CD4-positive, alpha-beta T cell (primary cell): Measurements from ENCODE around the gene KRTAP9-2. TPM values are rescaled to one million over a fixed set of nuclear protein-coding genes. Genes with fewer than 3 reads are reported as not detected.
"Not testable (repeated sequence)": the region's sequence is repeated elsewhere in the genome, so short reads cannot be mapped to it uniquely, and the experiment has no call there.

Experiments
- ATAC-seq: fragments of 200-7000 bp; cut with Tn5 transposase; one replicate; pipeline ENCODE4 v1.10.0; 2022; ENCODE audit warnings: mild to moderate bottlenecking; ENCODE audit not compliant: poor library complexity
- CTCF ChIA-PET: fragments of 350-600 bp; sonication (Branson Sonifier 250); formaldehyde crosslinking; loops from one replicate; lab custom pipeline; 2021; ENCODE audit warnings: antibody characterized with exemption, inconsistent platforms; lab: Charles Lee
- POLR2A ChIA-PET: fragments of 350-600 bp; sonication (Branson Sonifier 250); formaldehyde crosslinking; loops from one replicate; lab custom pipeline; 2021; ENCODE audit warnings: antibody characterized with exemption, inconsistent platforms; lab: Charles Lee
- DNase-seq, 14 experiments: peaks; one replicate each; pipeline ENCODE4 v3.0.0-alpha.2; 2013 to 2020; ENCODE audit warnings: mixed read lengths in 2 of 14
- H3K27ac ChIP-seq, 2 donors: one replicate each; pipeline versions ENCODE4 v1.5.1 to v1.7.0; 2013; ENCODE audit warnings: low read length in 2 of 2, low read depth in 1 of 2, mild to moderate bottlenecking in 1 of 2
- H3K27me3 ChIP-seq, 2 experiments: 1 replicate in 1 of 2; 2 replicates in 1 of 2; pipeline versions ENCODE4 v1.6.1 to v1.7.0; 2013; ENCODE audit warnings: low read length in 2 of 2, control low read depth in 1 of 2, mild to moderate bottlenecking in 1 of 2, moderate library complexity in 1 of 2; ENCODE audit not compliant: insufficient read depth in 2 of 2, control insufficient read depth in 1 of 2
- H3K36me3 ChIP-seq: one replicate; pipeline ENCODE4 v1.6.1; 2013; ENCODE audit warnings: low read length, control low read depth; ENCODE audit not compliant: insufficient read depth
- H3K4me1 ChIP-seq: one replicate; pipeline ENCODE4 v1.6.1; 2013; ENCODE audit warnings: low read length, control low read depth; ENCODE audit not compliant: insufficient read depth
- H3K4me3 ChIP-seq: one replicate; pipeline ENCODE4 v1.5.1; 2013; ENCODE audit warnings: mild to moderate bottlenecking, low read length, moderate library complexity
- H3K9me3 ChIP-seq, 2 experiments: 1 replicate in 1 of 2; 2 replicates in 1 of 2; pipeline versions ENCODE4 v1.6.1 to v1.7.0; 2013; ENCODE audit warnings: low read length in 2 of 2, mild to moderate bottlenecking in 2 of 2, control low read depth in 1 of 2, moderate library complexity in 1 of 2; ENCODE audit not compliant: control insufficient read depth in 1 of 2, insufficient read depth in 1 of 2
- H3K27ac Mint-ChIP-seq: one replicate; pipeline ENCODE4 v1.8.0; 2020; ENCODE audit warnings: mixed read lengths
- H3K27me3 Mint-ChIP-seq: one replicate; pipeline ENCODE4 v1.8.0; 2021; ENCODE audit warnings: mixed read lengths
- H3K36me3 Mint-ChIP-seq: one replicate; pipeline ENCODE4 v1.8.0; 2021; ENCODE audit warnings: low read depth, mixed read lengths
- H3K4me1 Mint-ChIP-seq: one replicate; pipeline ENCODE4 v1.8.0; 2021; ENCODE audit warnings: low read depth, mixed read lengths
- H3K4me3 Mint-ChIP-seq: one replicate; pipeline ENCODE4 v1.8.0; 2020; ENCODE audit warnings: mild to moderate bottlenecking, mixed read lengths
- H3K9me3 Mint-ChIP-seq: one replicate; pipeline ENCODE4 v1.8.0; 2020; ENCODE audit warnings: mixed read lengths
- intact Hi-C, 2 experiments: fragments of 100-400 bp; cut with DNase I in 1 of 2; cut with micrococcal nuclease in 1 of 2; formaldehyde crosslinking; loops; one replicate each; pipeline versions ENCODE4 v1.15.1 to v1.9.0; 2023 to 2025; cut with DNase I, micrococcal nuclease
- polyA plus RNA-seq, 2 donors: library from polyadenylated mRNA; unstranded; fragments of 120-200 nt; gene quantifications; one replicate each; pipeline ENCODE4 v1.2.1, GENCODE V29; 2013
- total RNA-seq, 174 experiments: library from RNA in 2 of 174; stranded (reverse) in 2 of 174; gene quantifications; one replicate each; pipeline ENCODE4 v1.2.3 and lab custom pipeline; 2021 to 2026
- TF ChIP-seq, protein P1 (sequence below): fragments of 200-600 bp; IDR thresholded peaks from one replicate; pipeline ENCODE4 v1.8.0; 2022; ENCODE audit warnings: antibody characterized with exemption, mild to moderate bottlenecking

Gene KRTAP9-2, protein sequence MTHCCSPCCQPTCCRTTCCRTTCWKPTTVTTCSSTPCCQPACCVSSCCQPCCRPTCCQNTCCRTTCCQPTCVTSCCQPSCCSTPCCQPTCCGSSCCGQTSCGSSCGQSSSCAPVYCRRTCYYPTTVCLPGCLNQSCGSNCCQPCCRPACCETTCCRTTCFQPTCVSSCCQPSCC
- not detected for total RNA-seq
- not detected for polyA plus RNA-seq (2013, experiment 1 of 2)
- not detected for polyA plus RNA-seq (2013, experiment 2 of 2)
- 0 reads per million in 172 experiments for total RNA-seq (lab: John Stamatoyannopoulos, UW)

DNA sequence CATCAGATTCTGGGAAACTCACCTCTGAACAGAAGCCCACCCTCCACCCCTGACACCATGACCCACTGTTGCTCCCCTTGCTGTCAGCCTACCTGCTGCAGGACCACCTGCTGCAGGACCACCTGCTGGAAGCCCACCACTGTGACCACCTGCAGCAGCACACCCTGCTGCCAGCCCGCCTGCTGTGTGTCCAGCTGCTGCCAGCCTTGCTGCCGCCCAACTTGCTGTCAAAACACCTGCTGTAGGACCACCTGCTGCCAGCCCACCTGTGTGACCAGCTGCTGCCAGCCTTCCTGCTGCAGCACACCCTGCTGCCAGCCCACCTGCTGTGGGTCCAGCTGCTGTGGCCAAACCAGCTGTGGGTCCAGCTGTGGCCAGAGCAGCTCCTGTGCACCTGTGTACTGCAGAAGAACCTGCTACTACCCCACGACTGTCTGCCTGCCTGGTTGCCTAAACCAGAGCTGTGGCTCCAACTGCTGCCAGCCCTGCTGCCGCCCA lies at the start of gene KRTAP9-2:
Gene KRTAP9-2 (plus strand): TSS at position 51 of the 498 bp plus-strand sequence. CDS start 7 bp downstream, at position 58.
- H3K4me3 ChIP-seq, H3K4me1 ChIP-seq, H3K9me3 ChIP-seq, ATAC-seq, H3K27ac ChIP-seq, CTCF ChIA-PET, POLR2A ChIA-PET, intact Hi-C loops, H3K4me3 Mint-ChIP-seq, H3K4me1 Mint-ChIP-seq, H3K36me3 Mint-ChIP-seq, H3K36me3 ChIP-seq, H3K27me3 ChIP-seq, DNase-seq, H3K27ac Mint-ChIP-seq, H3K9me3 Mint-ChIP-seq: not testable (repeated sequence)
- peaks cover 13% of the 10 kb centered on the region for H3K27me3 Mint-ChIP-seq

DNA sequence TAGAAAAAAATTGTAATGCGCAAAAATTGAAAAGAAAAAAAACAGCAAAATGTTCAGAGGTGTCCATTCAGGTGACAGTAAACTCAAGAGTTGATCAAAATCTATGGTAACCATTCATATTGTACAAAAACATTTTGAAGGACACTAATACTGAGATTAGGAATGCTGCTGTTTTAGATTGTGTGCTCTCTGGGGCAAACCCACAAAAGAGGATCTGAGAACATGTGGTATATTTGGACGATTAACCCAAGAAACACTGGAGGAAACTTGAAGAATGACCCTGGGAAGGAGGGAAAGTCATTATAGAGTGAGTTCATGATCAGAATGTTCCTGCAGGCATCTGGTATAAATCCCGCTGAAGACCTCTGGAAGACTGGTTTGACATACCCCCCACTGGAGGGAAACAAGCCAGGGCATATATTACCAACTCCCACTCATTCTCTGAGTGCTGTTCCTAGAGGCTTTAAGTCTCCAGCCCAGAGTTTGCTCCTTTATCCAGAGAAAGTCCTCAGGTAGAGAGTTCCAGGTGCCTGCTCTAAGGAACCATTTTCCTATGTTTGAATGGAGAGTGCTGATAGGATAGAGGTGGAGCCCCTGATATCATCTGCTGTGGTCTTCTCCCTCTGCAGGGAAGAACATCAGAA lies 49.6 kb upstream of the KRTAP9-2 start:
- DNase-seq (no peak), ATAC-seq (no peak)
- H3K4me1 ChIP-seq = no peaks in the 10 kb centered on the region
- H3K4me3 ChIP-seq = no peak overlapping the region
- no peak overlapping the region for H3K27ac Mint-ChIP-seq
- H3K36me3 ChIP-seq = no peaks in the 10 kb centered on the region
- H3K4me3 Mint-ChIP-seq = no peak overlapping the region
- no peaks in the 10 kb centered on the region for H3K4me1 Mint-ChIP-seq
- ChIA-PET POLR2A (no interaction called here), CTCF (no interaction called here)
- no peaks in the 10 kb centered on the region for H3K36me3 Mint-ChIP-seq
- TF ChIP-seq, protein P1, sequence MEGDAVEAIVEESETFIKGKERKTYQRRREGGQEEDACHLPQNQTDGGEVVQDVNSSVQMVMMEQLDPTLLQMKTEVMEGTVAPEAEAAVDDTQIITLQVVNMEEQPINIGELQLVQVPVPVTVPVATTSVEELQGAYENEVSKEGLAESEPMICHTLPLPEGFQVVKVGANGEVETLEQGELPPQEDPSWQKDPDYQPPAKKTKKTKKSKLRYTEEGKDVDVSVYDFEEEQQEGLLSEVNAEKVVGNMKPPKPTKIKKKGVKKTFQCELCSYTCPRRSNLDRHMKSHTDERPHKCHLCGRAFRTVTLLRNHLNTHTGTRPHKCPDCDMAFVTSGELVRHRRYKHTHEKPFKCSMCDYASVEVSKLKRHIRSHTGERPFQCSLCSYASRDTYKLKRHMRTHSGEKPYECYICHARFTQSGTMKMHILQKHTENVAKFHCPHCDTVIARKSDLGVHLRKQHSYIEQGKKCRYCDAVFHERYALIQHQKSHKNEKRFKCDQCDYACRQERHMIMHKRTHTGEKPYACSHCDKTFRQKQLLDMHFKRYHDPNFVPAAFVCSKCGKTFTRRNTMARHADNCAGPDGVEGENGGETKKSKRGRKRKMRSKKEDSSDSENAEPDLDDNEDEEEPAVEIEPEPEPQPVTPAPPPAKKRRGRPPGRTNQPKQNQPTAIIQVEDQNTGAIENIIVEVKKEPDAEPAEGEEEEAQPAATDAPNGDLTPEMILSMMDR = no peak
- no peaks in the 10 kb centered on the region for H3K27me3 ChIP-seq
- no peaks in the 10 kb centered on the region for H3K9me3 Mint-ChIP-seq
- H3K27ac ChIP-seq = no peak overlapping the region
- H3K9me3 ChIP-seq = no peaks in the 10 kb centered on the region
- intact Hi-C loops = no loop called here
- H3K27me3 Mint-ChIP-seq = no peaks in the 10 kb centered on the region

DNA sequence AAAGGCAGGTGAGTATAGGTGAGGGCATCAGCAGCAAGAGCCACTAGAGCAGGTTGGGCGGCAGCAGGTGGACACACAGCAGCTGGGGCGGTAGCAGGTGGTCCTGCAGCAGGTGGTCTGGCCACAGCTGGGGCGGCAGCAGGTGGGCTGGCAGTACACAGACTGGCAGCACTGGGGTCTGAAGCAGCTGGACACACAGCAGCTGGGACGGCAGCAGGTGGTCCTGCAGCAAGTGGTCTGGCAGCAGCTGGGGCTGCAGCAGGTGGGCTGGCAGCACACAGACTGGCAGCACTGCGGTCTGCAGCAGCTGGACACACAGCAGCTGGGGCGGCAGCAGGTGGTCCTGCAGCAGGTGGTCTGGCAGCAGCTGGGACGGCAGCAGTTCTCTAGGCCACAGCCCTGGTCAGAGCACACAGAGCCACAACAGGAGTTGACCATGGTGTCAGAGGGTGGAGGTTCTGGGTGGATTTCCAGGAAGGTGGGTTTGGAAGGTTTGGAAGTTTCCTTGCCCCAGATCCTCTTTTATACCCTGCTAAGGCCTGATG lies 48.6 kb upstream of the KRTAP9-2 start, which contains the start of gene KRTAP4-2:
Gene KRTAP4-2 (minus strand): TSS at position 495 of the 545 bp plus-strand sequence. CDS start 57 bp downstream, at position 438.
- Mint-ChIP-seq H3K36me3 (no peaks in the 10 kb centered on the region), H3K4me3 (no peak within 1 kb of the TSS), H3K4me1 (no peaks in the 10 kb centered on the region), H3K27ac (no peak within 1 kb of the TSS), H3K9me3 (no peaks in the 10 kb centered on the region), H3K27me3 (no peaks in the 10 kb centered on the region)
- CTCF ChIA-PET = no interaction called here
- H3K36me3 ChIP-seq = no peaks in the 10 kb centered on the region
- intact Hi-C loops = no loop called here
- H3K9me3 ChIP-seq = no peaks in the 10 kb centered on the region
- ATAC-seq (no peak), DNase-seq (no peak)
- no peaks in the 10 kb centered on the region for H3K27me3 ChIP-seq
- H3K4me1 ChIP-seq = no peaks in the 10 kb centered on the region
- H3K4me3 ChIP-seq = no peak within 1 kb of the TSS
- no peak within 1 kb of the TSS for H3K27ac ChIP-seq
- TF ChIP-seq, protein P1 = no peak
- POLR2A ChIA-PET = no interaction called here
